GM21515 (cell line): ENCODE measurements around the gene ZBTB39.
"Not testable (repeated sequence)": the region's sequence is repeated elsewhere in the genome, so short reads cannot be mapped to it uniquely, and the experiment has no call there.

Source experiments
- ATAC-seq: cut with Tn5 transposase; IDR thresholded peaks from one replicate; pipeline ENCODE4 v1.9.1; 2021; ENCODE audit not compliant: unreplicated experiment

ZBTB39 gene

GRCh38 chr12:57033431-57033830 is 27.1 kb upstream of the ZBTB39 start:
- ATAC-seq: no peak

- no peak for ATAC-seq
Measured at GRCh38 chr12:57031789-57032188, 25.4 kb upstream of the ZBTB39 start.

GRCh38 chr12:57031138-57031725 is 24.9 kb upstream of the ZBTB39 start:
- no peak for ATAC-seq

- ATAC-seq: no peak
Measured at GRCh38 chr12:57029457-57029856, 23.1 kb upstream of the ZBTB39 start.

- ATAC-seq: no peak
Measured at GRCh38 chr12:57027805-57028153, 21.4 kb upstream of the ZBTB39 start.

GRCh38 chr12:57027011-57027804 is 20.9 kb upstream of the ZBTB39 start:
- no peak for ATAC-seq

- ATAC-seq: no peak
Measured at GRCh38 chr12:57025196-57025595, 18.9 kb upstream of the ZBTB39 start.

- not testable (repeated sequence) for ATAC-seq
Measured at GRCh38 chr12:57022324-57022723, 16.0 kb upstream of the ZBTB39 start.

GRCh38 chr12:57019983-57020719 is 13.8 kb upstream of the ZBTB39 start:
- no peak for ATAC-seq

- no peak for ATAC-seq
Measured at GRCh38 chr12:57018906-57019305, 12.6 kb upstream of the ZBTB39 start.

- not testable (repeated sequence) for ATAC-seq
Measured at GRCh38 chr12:57018353-57018752, 12.0 kb upstream of the ZBTB39 start.

GRCh38 chr12:57016348-57016747 is 10.0 kb upstream of the ZBTB39 start, which contains the start of gene TAC3:
TSS of gene TAC3 (minus strand) at chr12:57016529. CDS start at chr12:57015797, 732 bp downstream.
- ATAC-seq: no peak

GRCh38 chr12:57012600-57013465 is 6.5 kb upstream of the ZBTB39 start:
- peak; percentile 71 for ATAC-seq

GRCh38 chr12:57011438-57012424 is 5.4 kb upstream of the ZBTB39 start:
- peak; percentile 49 for ATAC-seq

- ATAC-seq: no peak
Measured at GRCh38 chr12:57010627-57011247, 4.4 kb upstream of the ZBTB39 start.

- ATAC-seq: no peak
Measured at GRCh38 chr12:57009949-57010626, 3.7 kb upstream of the ZBTB39 start.

- ATAC-seq: no peak
Measured at GRCh38 chr12:57008178-57008577, 1.8 kb upstream of the ZBTB39 start.

GRCh38 chr12:57006809-57007475 is 596 bp upstream of the ZBTB39 start:
- ATAC-seq: no peak
